HepG2 (cell line): Measurements from ENCODE around the gene SHISA6. TPM values are rescaled to one million over a fixed set of nuclear protein-coding genes. Genes with fewer than 3 reads are reported as not detected.

Source experiments
- ATAC-seq: fragments of 200-7000 bp; cut with Tn5 transposase; 3 replicates; pipeline ENCODE4 v1.9.1; 2020; ENCODE audit warnings: mild to moderate bottlenecking, moderate library complexity
- BruUV-seq: library from RNA; stranded (reverse); fragments of 400-500 nt; replicated peaks from 2 replicates; lab custom pipeline; 2021; lab: Mats Ljungman, UMichigan
- CTCF ChIA-PET: fragments of 300-600 bp; formaldehyde crosslinking; extraction: SDS; loops from one replicate; lab custom pipeline; 2021; ENCODE audit warnings: low total read pairs, inconsistent platforms, low intra/inter-chr PET ratio; lab: Yijun Ruan, JAX
- POLR2A ChIA-PET: fragments of 350-600 bp; sonication (Branson Sonifier 250); formaldehyde crosslinking; loops from one replicate; lab custom pipeline; 2020; ENCODE audit warnings: antibody characterized with exemption, inconsistent platforms; lab: Yijun Ruan, JAX
- DNase-seq: peaks from one replicate; pipeline ENCODE4 v3.0.0-alpha.2; 2015; ENCODE audit warnings: low spot score
- FAIRE-seq: peaks from 3 replicates; lab custom pipeline; 2011; peaks lifted over from hg19 to GRCh38; lab: Jason Lieb, UNC
- H2AFZ ChIP-seq: one replicate; pipeline ENCODE4 v1.6.1; 2011; ENCODE audit warnings: low read length, inconsistent platforms
- H3K27ac ChIP-seq: fragments of 300-600 bp; 3 replicates; pipeline ENCODE4 v1.8.0; 2011; ENCODE audit warnings: mixed run types, mild to moderate bottlenecking, mixed read lengths, low read length, inconsistent platforms; ENCODE audit not compliant: insufficient read depth; ENCODE audit errors: extremely low read length
- H3K27me3 ChIP-seq, 2 experiments: fragments of 200-600 bp in 1 of 2; 2 replicates in 1 of 2; 3 replicates in 1 of 2; pipeline versions ENCODE4 v1.6.0 to v1.8.0; 2011; ENCODE audit warnings: low read length in 2 of 2, mild to moderate bottlenecking in 2 of 2, moderate library complexity in 2 of 2, inconsistent platforms in 1 of 2; ENCODE audit not compliant: insufficient read depth in 2 of 2, control insufficient read depth in 1 of 2
- H3K36me3 ChIP-seq, 2 experiments: fragments of 200-600 bp in 1 of 2; replicated peaks in 1 of 2; 2 replicates in 1 of 2; 3 replicates in 1 of 2; pipeline versions ENCODE4 v1.5.1 to v1.8.0; 2011; ENCODE audit warnings: low read length in 2 of 2, inconsistent platforms in 1 of 2; ENCODE audit not compliant: insufficient read depth in 2 of 2, control insufficient read depth in 1 of 2
- H3K4me1 ChIP-seq: 2 replicates; pipeline ENCODE4 v1.5.1; 2012; ENCODE audit warnings: low read length, inconsistent platforms; ENCODE audit not compliant: insufficient read depth
- H3K4me2 ChIP-seq: 2 replicates; pipeline ENCODE4 v1.6.0; 2011; ENCODE audit warnings: low read depth, low read length, inconsistent platforms
- H3K4me3 ChIP-seq, 3 experiments: fragments of 200-600 bp in 1 of 3; sonication (generic), shearing (Covaris generic) in 1 of 3; replicated peaks in 1 of 3; 2 replicates each; pipeline ENCODE4 v1.5.1; 2011 to 2016; ENCODE audit warnings: low read length in 3 of 3, inconsistent platforms in 2 of 3, low read depth in 2 of 3, mild to moderate bottlenecking in 2 of 3, control low read depth in 1 of 3, mixed read lengths in 1 of 3; ENCODE audit not compliant: insufficient read depth in 1 of 3
- H3K79me2 ChIP-seq: one replicate; pipeline ENCODE4 v1.6.1; 2011; ENCODE audit warnings: low read length, inconsistent platforms; ENCODE audit not compliant: insufficient read depth
- H3K9ac ChIP-seq: 2 replicates; pipeline ENCODE4 v1.6.0; 2011; ENCODE audit warnings: mild to moderate bottlenecking, low read depth, low read length, inconsistent platforms; ENCODE audit not compliant: insufficient read depth
- H3K9me3 ChIP-seq: 2 replicates; pipeline ENCODE4 v1.5.1; 2012; ENCODE audit warnings: mild to moderate bottlenecking, low read length
- H4K20me1 ChIP-seq: 2 replicates; pipeline ENCODE4 v1.6.0; 2011; ENCODE audit warnings: inconsistent platforms, mild to moderate bottlenecking, low read length, moderate library complexity; ENCODE audit not compliant: insufficient read depth
- ARID2 ChIP-seq: sonication (generic); formaldehyde crosslinking; IDR thresholded peaks from 2 replicates; pipeline ENCODE4 v1.8.1; 2022; ENCODE audit warnings: mild to moderate bottlenecking, missing genetic modification reagents, borderline replicate concordance
- CBX5 ChIP-seq: sonication (generic); formaldehyde crosslinking; IDR thresholded peaks from 2 replicates; pipeline ENCODE4 v1.4.0; 2020; ENCODE audit warnings: missing genetic modification reagents, borderline replicate concordance
- GABPB1 ChIP-seq: IDR thresholded peaks from 2 replicates; pipeline ENCODE4 v1.6.1; 2016; ENCODE audit warnings: mild to moderate bottlenecking, missing genetic modification reagents, moderate library complexity, missing compliant biosample characterization
- NFE2 ChIP-seq: sonication (generic); formaldehyde crosslinking; IDR thresholded peaks from 2 replicates; pipeline ENCODE4 v1.4.0; 2020; ENCODE audit warnings: missing genetic modification reagents
- REST ChIP-seq, 2 experiments: IDR thresholded peaks; 2 replicates each; pipeline ENCODE4 v1.6.1; 2011 to 2012; ENCODE audit warnings: low read length in 2 of 2, borderline replicate concordance in 1 of 2, low read depth in 1 of 2, mild to moderate bottlenecking in 1 of 2, moderate library complexity in 1 of 2
- TIGD3 ChIP-seq: sonication (generic); formaldehyde crosslinking; IDR thresholded peaks from 2 replicates; pipeline ENCODE4 v1.5.1; 2020; ENCODE audit warnings: mild to moderate bottlenecking, missing genetic modification reagents, borderline replicate concordance
- ZFP82 ChIP-seq: sonication (generic); formaldehyde crosslinking; IDR thresholded peaks from 2 replicates; pipeline ENCODE4 v1.5.1; 2020; ENCODE audit warnings: mild to moderate bottlenecking, missing genetic modification reagents, borderline replicate concordance
- ZNF317 ChIP-seq: sonication (generic); formaldehyde crosslinking; IDR thresholded peaks from 2 replicates; pipeline ENCODE4 v1.5.0; 2020; ENCODE audit warnings: mild to moderate bottlenecking, missing genetic modification reagents
- ZNF629 ChIP-seq: sonication (generic); formaldehyde crosslinking; conservative IDR thresholded peaks from 2 replicates; pipeline ENCODE4 v1.5.0; 2020; ENCODE audit warnings: missing genetic modification reagents
- WGBS: methylation state at CpG from one replicate; pipeline ENCODE4 v1.1.6; 2017; ENCODE audit warnings: low lambda C conversion rate; 5-methylcytosine and 5-hydroxymethylcytosine counted together
- in situ Hi-C: cut with HindIII; loops from 2 replicates; pipeline ENCODE4 v1.10.0; 2017; ENCODE audit warnings: low pct_unique_long_range_greater_than_20kb; ENCODE audit not compliant: extremely low pct_ligation_motif_present
- intact Hi-C: fragments of 100-400 bp; cut with micrococcal nuclease; formaldehyde crosslinking; loops from one replicate; pipeline ENCODE4 v1.10.0; 2022; ENCODE audit not compliant: unreplicated experiment
- polyA plus RNA-seq, 8 experiments: library from polyadenylated mRNA; depleted of rRNA in 3 of 8; stranded (reverse) in 7 of 8; unstranded in 1 of 8; fragments of >200 nt; fragmentation: Illumina TruSeq in 4 of 8; extraction: Trizol in 4 of 8; gene quantifications; 2 replicates each; pipeline versions ENCODE4 v1.2.1 to v1.2.3, GENCODE V29; 2011 to 2016; ENCODE audit warnings: low read depth in 4 of 8, missing spikeins in 1 of 8, mixed read lengths in 1 of 8; ENCODE audit not compliant: insufficient read depth in 1 of 8
- total RNA-seq, 5 experiments: library from RNA; depleted of rRNA; stranded (reverse); fragments of >200 nt; fragmentation: Illumina TruSeq; extraction: Trizol; gene quantifications; 2 replicates each; pipeline ENCODE4 v1.2.3, GENCODE V29; 2016; ENCODE audit warnings: low read depth in 1 of 5
- TF ChIP-seq, protein P1 (sequence below): sonication (generic); formaldehyde crosslinking; IDR thresholded peaks from 2 replicates; pipeline ENCODE4 v1.4.0; 2020; ENCODE audit warnings: missing genetic modification reagents, mild to moderate bottlenecking, borderline replicate concordance
- TF ChIP-seq, protein P2 (sequence below): sonication (generic); formaldehyde crosslinking; IDR thresholded peaks from 2 replicates; pipeline ENCODE4 v1.8.0; 2022; ENCODE audit warnings: mild to moderate bottlenecking, missing genetic modification reagents, moderate library complexity

Gene SHISA6
- total and polyA plus RNA-seq, 2 of the 13 experiments (the other 11 are each of a cell fraction or from before 2014, with no cell fraction given): not detected

DNA sequence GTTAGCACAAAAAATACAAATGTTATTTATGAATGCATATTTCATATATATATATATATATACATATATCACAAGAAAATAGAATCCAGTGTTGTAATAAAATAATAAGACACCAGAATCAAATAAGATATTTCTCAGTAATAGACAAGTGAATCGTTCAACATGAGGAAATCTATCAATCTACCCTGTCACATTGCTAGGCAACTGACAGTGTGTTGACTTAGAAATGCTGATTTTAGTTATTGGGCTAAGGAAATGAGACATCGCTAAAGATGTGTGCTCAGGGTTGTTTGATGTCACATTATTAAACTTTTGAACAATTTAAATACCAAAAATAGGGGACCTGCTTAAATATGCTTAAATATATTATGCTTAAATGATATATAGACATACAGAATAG lies 307.4 kb downstream of the SHISA6 start (continued):
- TF ChIP-seq, protein P1, sequence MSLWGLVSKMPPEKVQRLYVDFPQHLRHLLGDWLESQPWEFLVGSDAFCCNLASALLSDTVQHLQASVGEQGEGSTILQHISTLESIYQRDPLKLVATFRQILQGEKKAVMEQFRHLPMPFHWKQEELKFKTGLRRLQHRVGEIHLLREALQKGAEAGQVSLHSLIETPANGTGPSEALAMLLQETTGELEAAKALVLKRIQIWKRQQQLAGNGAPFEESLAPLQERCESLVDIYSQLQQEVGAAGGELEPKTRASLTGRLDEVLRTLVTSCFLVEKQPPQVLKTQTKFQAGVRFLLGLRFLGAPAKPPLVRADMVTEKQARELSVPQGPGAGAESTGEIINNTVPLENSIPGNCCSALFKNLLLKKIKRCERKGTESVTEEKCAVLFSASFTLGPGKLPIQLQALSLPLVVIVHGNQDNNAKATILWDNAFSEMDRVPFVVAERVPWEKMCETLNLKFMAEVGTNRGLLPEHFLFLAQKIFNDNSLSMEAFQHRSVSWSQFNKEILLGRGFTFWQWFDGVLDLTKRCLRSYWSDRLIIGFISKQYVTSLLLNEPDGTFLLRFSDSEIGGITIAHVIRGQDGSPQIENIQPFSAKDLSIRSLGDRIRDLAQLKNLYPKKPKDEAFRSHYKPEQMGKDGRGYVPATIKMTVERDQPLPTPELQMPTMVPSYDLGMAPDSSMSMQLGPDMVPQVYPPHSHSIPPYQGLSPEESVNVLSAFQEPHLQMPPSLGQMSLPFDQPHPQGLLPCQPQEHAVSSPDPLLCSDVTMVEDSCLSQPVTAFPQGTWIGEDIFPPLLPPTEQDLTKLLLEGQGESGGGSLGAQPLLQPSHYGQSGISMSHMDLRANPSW (CRISPR knock-in tag): no peak
- TF ChIP-seq TIGD3 (no peak), ZNF317 (CRISPR knock-in tag) (no peak), CBX5 (no peak), ZFP82 (CRISPR knock-in tag) (no peak), NFE2 (CRISPR knock-in tag) (no peak), ARID2 (no peak)
- TF ChIP-seq, protein P2, sequence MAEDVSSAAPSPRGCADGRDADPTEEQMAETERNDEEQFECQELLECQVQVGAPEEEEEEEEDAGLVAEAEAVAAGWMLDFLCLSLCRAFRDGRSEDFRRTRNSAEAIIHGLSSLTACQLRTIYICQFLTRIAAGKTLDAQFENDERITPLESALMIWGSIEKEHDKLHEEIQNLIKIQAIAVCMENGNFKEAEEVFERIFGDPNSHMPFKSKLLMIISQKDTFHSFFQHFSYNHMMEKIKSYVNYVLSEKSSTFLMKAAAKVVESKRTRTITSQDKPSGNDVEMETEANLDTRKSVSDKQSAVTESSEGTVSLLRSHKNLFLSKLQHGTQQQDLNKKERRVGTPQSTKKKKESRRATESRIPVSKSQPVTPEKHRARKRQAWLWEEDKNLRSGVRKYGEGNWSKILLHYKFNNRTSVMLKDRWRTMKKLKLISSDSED (CRISPR knock-in tag): no peak
- TF ChIP-seq, all 625 proteins: peak for 0

DNA sequence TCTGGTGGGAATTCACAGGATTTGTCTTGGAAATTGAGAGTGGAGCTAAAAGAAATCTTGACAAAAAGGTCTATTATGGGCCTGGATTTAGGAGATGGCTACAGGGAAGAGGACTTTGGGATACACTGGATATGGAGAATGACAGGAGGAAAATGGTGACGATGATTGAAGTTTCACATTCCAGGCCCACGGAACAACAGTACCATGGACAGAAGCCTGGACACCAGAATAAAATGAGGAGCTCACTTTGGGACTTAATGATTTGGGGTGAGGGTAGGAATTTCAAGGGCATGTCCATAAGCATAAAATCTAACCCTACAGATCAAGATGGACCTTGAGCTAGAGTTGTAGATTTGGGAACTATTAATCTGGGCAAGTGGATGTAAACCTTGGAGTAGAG lies 309.4 kb downstream of the SHISA6 start:
- CTCF ChIA-PET: no interaction called here
- no peak for FAIRE-seq

More for the DNA sequence above, 309.4 kb downstream of the SHISA6 start:
- TF ChIP-seq REST (IDR thresholded peaks at IDR 0.05; ENCODE audit: borderline replicate concordance in 1 of 2, low read depth in 1 of 2, low read length in 2 of 2) (peak in 1 of 2 experiments; percentile 76), ZNF629 (no peak), GABPB1 (CRISPR knock-in tag) (no peak)
- intact Hi-C loops (no loop called here), in situ Hi-C loops (no loop called here)
- no TSS peak for BruUV-seq
- DNase-seq (no peak), ATAC-seq (no peak)
- H3K4me1 ChIP-seq: no peaks in the 10 kb centered on the region
- no peak overlapping the region for H3K4me2 ChIP-seq
- no peaks in the 10 kb centered on the region for H3K9me3 ChIP-seq
- H2AFZ ChIP-seq: no peak overlapping the region
- H3K27me3 ChIP-seq: no peaks in the 10 kb centered on the region
- no peak overlapping the region for H3K27ac ChIP-seq
- POLR2A ChIA-PET: no interaction called here
- 3% methylated on average over 2 of the region's 2 CpGs for WGBS
- no peaks in the 10 kb centered on the region for H3K36me3 ChIP-seq
- no peaks in the 10 kb centered on the region for H4K20me1 ChIP-seq
- H3K4me3 ChIP-seq: no peak overlapping the region
- H3K9ac ChIP-seq: no peak overlapping the region
- no peaks in the 10 kb centered on the region for H3K79me2 ChIP-seq
